ENCODE results near the gene ADAM29. TPM values are rescaled to one million over a fixed set of nuclear protein-coding genes. Genes with fewer than 3 reads are reported as not detected.
"Not testable (repeated sequence)": the region's sequence is repeated elsewhere in the genome, so short reads cannot be mapped to it uniquely, and the experiment has no call there.

The ADAM29 gene
- total RNA-seq (not detected in 2 replicates), polyA plus RNA-seq (not detected in 2 replicates)

DNA sequence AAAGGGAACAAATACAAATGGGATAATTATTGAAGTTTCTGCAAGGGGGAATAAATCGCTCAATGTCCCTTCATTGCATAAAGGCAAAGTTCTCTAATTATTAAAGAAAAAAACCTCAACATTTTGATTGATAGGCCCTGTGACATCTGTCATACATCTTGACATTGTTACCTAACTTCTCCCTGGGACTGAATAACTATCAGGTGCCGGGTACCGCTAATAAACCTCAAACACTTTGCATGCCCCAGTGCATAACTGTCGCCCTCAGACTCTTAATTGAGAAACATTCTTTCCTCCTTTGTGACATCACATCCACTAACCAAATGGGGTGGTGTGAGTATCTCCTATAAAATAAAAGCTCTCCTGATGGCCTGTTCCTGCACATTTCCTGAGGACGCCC is at the start of gene ADAM29:
Gene ADAM29 (plus strand): TSS at position 301 of the 400 bp plus-strand sequence. CDS start 57,168 bp downstream, outside the sequence.
- Histone ChIP-seq H3K4me1 (ENCODE audit: low read depth) (no peaks in the 10 kb centered on the region), H3K4me3 (no peak within 1 kb of the TSS), H3K9me3 (ENCODE audit: low read depth) (no peaks in the 10 kb centered on the region), H3K27me3 (no peaks in the 10 kb centered on the region), H3K36me3 (no peaks in the 10 kb centered on the region), H3K27ac (no peak within 1 kb of the TSS)
- TF ChIP-seq, protein P1, sequence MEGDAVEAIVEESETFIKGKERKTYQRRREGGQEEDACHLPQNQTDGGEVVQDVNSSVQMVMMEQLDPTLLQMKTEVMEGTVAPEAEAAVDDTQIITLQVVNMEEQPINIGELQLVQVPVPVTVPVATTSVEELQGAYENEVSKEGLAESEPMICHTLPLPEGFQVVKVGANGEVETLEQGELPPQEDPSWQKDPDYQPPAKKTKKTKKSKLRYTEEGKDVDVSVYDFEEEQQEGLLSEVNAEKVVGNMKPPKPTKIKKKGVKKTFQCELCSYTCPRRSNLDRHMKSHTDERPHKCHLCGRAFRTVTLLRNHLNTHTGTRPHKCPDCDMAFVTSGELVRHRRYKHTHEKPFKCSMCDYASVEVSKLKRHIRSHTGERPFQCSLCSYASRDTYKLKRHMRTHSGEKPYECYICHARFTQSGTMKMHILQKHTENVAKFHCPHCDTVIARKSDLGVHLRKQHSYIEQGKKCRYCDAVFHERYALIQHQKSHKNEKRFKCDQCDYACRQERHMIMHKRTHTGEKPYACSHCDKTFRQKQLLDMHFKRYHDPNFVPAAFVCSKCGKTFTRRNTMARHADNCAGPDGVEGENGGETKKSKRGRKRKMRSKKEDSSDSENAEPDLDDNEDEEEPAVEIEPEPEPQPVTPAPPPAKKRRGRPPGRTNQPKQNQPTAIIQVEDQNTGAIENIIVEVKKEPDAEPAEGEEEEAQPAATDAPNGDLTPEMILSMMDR (IDR thresholded peaks at IDR 0.05; ENCODE audit: low read depth, low read length) = no peak
- no peak for DNase-seq (ENCODE audit: low read depth in 1 of 2, low spot score in 1 of 2)

DNA sequence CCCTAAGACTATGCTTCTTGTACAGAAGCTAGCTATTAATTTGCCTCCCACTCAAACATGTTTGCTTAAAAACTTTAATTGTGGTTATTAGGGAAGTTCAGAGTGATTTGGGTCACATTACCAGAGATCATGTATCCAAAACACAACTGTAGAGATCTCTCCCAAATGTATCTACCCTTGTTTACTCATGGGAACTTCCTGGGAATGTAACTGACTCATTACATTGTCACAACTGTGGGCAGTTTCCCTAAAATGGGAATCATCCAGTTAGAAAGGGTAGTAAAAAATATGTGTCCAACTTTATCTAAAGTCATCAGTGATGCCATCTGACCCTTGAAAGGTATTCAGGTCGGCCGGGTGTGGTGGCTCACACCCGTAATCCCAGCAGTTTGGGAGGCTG is 48.8 kb upstream of the ADAM29 start:
- TF ChIP-seq, protein P1 (IDR thresholded peaks at IDR 0.05; ENCODE audit: low read depth, low read length) = no peak
- H3K27me3 ChIP-seq = no peaks in the 10 kb centered on the region
- no peaks in the 10 kb centered on the region for H3K36me3 ChIP-seq
- H3K4me1 ChIP-seq (ENCODE audit: low read depth) = peaks cover 11% of the 10 kb centered on the region
- DNase-seq (ENCODE audit: low read depth in 1 of 2, low spot score in 1 of 2) = no peak
- no peak overlapping the region for H3K27ac ChIP-seq
- H3K4me3 ChIP-seq = no peak overlapping the region
- no peaks in the 10 kb centered on the region for H3K9me3 ChIP-seq (ENCODE audit: low read depth)

DNA sequence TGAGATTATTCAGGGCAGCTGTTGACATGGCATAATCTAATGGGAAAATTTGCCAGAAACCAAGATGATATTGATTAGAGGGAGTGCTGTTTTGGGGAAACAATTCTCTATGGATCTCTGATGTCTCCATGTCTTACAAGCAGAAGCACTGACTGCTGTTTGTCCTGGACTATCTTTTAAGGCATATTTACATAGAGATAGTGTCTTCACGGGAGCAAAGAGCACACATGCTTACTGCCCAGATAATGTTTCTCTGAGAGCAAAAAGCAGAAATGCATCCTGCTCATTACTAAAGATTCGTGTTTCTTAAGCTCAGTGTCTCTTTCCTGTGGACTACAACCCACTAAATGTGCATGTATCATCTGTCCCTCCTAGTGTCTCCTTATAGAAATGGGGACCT is 47.8 kb upstream of the ADAM29 start:
- DNase-seq (ENCODE audit: low read depth in 1 of 2, low spot score in 1 of 2) = no peak
- H3K27me3 ChIP-seq = no peaks in the 10 kb centered on the region
- no peak overlapping the region for H3K27ac ChIP-seq
- TF ChIP-seq, protein P1 (IDR thresholded peaks at IDR 0.05; ENCODE audit: low read depth, low read length) = no peak
- H3K36me3 ChIP-seq = no peaks in the 10 kb centered on the region
- H3K9me3 ChIP-seq (ENCODE audit: low read depth) = no peaks in the 10 kb centered on the region
- H3K4me3 ChIP-seq = no peak overlapping the region
- H3K4me1 ChIP-seq (ENCODE audit: low read depth) = peaks cover 11% of the 10 kb centered on the region

DNA sequence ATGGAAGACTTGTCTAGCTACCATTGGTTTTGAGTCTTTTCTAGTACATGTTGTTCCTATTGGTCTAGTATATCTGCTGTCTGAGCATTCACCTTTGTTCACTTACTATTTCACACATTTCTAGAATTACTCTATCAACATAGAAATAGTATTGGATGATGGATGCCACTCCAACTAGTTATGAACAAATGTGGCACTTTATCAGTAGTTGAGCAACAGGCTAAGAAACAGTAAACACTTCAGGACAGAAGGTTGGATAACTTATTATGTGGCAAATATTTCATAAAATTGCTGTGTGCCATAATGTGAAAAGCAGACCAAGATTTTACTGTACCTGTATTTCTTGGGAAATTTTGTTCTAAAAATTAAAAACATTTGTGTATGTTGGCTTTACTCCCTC is 46.8 kb upstream of the ADAM29 start:
- H3K9me3 ChIP-seq (ENCODE audit: low read depth) = no peaks in the 10 kb centered on the region
- DNase-seq (ENCODE audit: low read depth in 1 of 2, low spot score in 1 of 2) = no peak
- peak overlapping the region; percentile 19 for H3K27ac ChIP-seq
- H3K4me1 ChIP-seq (ENCODE audit: low read depth) = peaks cover 11% of the 10 kb centered on the region
- TF ChIP-seq, protein P1 (IDR thresholded peaks at IDR 0.05; ENCODE audit: low read depth, low read length) = no peak
- H3K36me3 ChIP-seq = no peaks in the 10 kb centered on the region
- H3K27me3 ChIP-seq = no peaks in the 10 kb centered on the region
- H3K4me3 ChIP-seq = no peak overlapping the region

DNA sequence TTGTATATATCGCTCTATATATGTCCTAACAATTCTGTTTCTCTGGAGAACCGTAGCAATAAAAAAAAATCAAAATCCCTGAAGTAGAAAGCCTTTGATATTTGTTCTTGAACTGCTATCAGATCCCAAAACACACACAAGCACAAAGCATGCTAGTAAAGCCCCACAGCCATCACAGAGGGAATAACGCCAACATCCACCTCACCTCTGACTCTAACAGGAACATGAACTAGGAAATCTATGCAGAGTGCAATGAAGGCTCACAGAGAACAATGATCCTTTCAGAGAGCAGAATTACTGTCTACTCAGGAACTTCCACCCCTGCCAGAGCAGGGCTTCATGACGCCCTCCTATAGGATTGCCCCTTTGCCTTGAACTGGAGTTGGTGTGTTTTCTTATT is 45.0 kb upstream of the ADAM29 start:
- not testable (repeated sequence) for H3K27me3 ChIP-seq; H3K4me3 ChIP-seq; H3K27ac ChIP-seq; H3K9me3 ChIP-seq (ENCODE audit: low read depth); DNase-seq (ENCODE audit: low read depth in 1 of 2, low spot score in 1 of 2); H3K36me3 ChIP-seq
- H3K4me1 ChIP-seq (ENCODE audit: low read depth) = peaks cover 11% of the 10 kb centered on the region

DNA sequence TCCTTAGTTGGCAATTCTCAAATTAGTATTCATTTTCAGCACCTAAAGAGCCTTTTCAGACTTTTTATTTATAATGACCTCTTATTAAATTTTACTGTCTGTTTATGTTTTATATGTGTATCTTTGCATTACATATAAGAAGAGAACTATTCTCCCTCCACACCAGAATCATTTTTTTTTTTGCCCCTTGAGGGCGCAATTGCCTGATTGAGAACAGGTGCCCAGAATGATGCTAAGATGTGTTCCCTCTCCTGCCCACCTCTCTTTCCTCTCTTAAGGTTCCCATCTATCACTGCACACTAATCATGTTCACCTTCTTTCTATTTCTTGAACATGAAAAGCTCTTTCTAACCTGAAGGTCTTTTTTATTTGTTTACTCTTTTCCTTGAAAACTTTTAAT is 44.2 kb upstream of the ADAM29 start:
- Histone ChIP-seq H3K4me3 (no peak overlapping the region), H3K27me3 (no peaks in the 10 kb centered on the region), H3K9me3 (ENCODE audit: low read depth) (no peaks in the 10 kb centered on the region), H3K27ac (no peak overlapping the region), H3K4me1 (ENCODE audit: low read depth) (peaks cover 11% of the 10 kb centered on the region), H3K36me3 (no peaks in the 10 kb centered on the region)
- DNase-seq (ENCODE audit: low read depth in 1 of 2, low spot score in 1 of 2) = no peak
- TF ChIP-seq, protein P1 (IDR thresholded peaks at IDR 0.05; ENCODE audit: low read depth, low read length) = no peak

Data from cardiac muscle cell (in vitro differentiated cells and primary cell).